ENCODE measurements around the gene ARHGAP21. TPM values are rescaled to one million over a fixed set of nuclear protein-coding genes. Genes with fewer than 3 reads are reported as not detected.

ARHGAP21 gene
- total RNA-seq, 1 experiment from 2014 or later = 115 TPM

DNA sequence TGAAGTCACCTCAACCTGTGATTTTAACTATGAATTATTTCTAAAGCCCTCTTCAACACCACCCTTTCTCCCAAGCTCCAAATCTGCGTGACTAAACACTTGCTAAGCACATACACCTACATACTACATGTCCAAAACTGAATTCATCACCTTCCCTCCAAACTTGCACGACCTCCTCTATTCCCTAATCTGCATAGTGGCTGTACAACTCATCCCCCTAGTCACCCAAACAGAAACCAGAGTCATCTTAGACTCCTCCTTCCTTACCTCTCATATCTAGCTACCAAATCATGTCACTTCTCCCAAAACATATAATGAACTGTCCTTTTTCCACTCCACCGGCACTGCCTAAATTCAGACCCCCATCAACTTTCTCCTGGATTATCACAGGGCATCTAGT, 16.2 kb downstream of the ARHGAP21 start:
- no peak for DNase-seq
- H3K4me2 ChIP-seq = 0 out of 2 replicates have a peak overlapping the region, but pooled peaks have one; percentile 2
- no peak overlapping the region for H2AFZ ChIP-seq
- TF ChIP-seq, protein P1, sequence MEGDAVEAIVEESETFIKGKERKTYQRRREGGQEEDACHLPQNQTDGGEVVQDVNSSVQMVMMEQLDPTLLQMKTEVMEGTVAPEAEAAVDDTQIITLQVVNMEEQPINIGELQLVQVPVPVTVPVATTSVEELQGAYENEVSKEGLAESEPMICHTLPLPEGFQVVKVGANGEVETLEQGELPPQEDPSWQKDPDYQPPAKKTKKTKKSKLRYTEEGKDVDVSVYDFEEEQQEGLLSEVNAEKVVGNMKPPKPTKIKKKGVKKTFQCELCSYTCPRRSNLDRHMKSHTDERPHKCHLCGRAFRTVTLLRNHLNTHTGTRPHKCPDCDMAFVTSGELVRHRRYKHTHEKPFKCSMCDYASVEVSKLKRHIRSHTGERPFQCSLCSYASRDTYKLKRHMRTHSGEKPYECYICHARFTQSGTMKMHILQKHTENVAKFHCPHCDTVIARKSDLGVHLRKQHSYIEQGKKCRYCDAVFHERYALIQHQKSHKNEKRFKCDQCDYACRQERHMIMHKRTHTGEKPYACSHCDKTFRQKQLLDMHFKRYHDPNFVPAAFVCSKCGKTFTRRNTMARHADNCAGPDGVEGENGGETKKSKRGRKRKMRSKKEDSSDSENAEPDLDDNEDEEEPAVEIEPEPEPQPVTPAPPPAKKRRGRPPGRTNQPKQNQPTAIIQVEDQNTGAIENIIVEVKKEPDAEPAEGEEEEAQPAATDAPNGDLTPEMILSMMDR (conservative IDR thresholded peaks at IDR 0.05) = no peak
- TF ChIP-seq EZH2 (IDR thresholded peaks at IDR 0.05; ENCODE audit: low read depth) = no peak
- peaks cover 16% of the 10 kb centered on the region for H4K20me1 ChIP-seq (ENCODE audit: insufficient read depth)
- CTCF ChIA-PET = no interaction called here
- peaks cover 5% of the 10 kb centered on the region; the same call in 1 of the 2 replicates for H3F3A ChIP-seq (ENCODE audit: insufficient read depth, low read depth)
- peaks cover 29% of the 10 kb centered on the region for H3K4me1 ChIP-seq (replicated peaks; ENCODE audit: insufficient read depth)
- H3K36me3 ChIP-seq (ENCODE audit: low read depth) = no peaks in the 10 kb centered on the region
- BruUV-seq (replicated peaks) = no TSS peak
- no peaks in the 10 kb centered on the region for H3K27me3 ChIP-seq (ENCODE audit: insufficient read depth, low read depth)
- no peak overlapping the region for H3K27ac ChIP-seq
- H3K79me2 ChIP-seq (ENCODE audit: low read depth) = peaks cover 97% of the 10 kb centered on the region
- POLR2A ChIA-PET (ENCODE audit: unreplicated experiment) = no interaction called here
- H3K9me3 ChIP-seq (ENCODE audit: insufficient read depth, low read depth) = no peaks in the 10 kb centered on the region
- intact Hi-C loops (cut with micrococcal nuclease; ENCODE audit: unreplicated experiment) = no loop called here
- H3K4me3 ChIP-seq = no peak overlapping the region
- H3K9me2 ChIP-seq (ENCODE audit: insufficient read depth) = no peaks in the 10 kb centered on the region

DNA sequence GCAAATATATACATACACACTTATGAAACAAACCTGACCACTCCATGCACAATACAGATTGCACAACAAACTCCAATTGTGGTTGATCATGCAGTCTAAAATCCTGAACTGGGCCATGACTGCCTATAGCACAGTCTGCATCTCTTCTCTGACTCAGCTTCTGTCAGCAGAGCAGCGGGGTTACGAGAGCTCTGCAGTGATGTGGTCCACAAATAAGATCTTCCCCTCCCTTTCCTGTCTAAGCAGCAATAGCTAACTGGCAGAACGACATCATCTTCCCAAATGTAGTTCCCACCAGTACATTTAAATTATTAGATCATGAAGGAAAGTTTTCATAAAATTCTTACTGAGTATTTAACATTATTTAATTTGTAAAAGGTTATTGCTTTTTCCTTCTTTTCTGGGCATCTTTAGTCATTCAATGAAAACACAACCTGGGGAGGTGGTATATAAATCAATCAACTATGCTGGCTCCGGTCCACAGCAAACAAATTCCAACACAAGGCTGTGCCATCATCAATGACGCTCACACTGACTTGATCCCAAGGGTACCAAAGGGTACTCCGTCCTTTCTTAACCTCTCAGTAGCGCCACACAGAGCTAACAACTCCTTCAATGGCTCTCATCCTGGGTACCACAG, 17.1 kb downstream of the ARHGAP21 start:
- Histone ChIP-seq H3K4me3 (no peak overlapping the region), H2AFZ (no peak overlapping the region), H3K79me2 (ENCODE audit: low read depth) (peaks cover 97% of the 10 kb centered on the region), H4K20me1 (ENCODE audit: insufficient read depth) (peaks cover 16% of the 10 kb centered on the region), H3K9me2 (ENCODE audit: insufficient read depth) (no peaks in the 10 kb centered on the region), H3K4me1 (replicated peaks; ENCODE audit: insufficient read depth) (peaks cover 29% of the 10 kb centered on the region), H3K27ac (peak overlapping the region; percentile 41), H3F3A (ENCODE audit: insufficient read depth, low read depth) (peaks cover 5% of the 10 kb centered on the region; the same call in 1 of the 2 replicates), H3K9me3 (ENCODE audit: insufficient read depth, low read depth) (no peaks in the 10 kb centered on the region), H3K4me2 (peak overlapping the region; percentile 17), H3K27me3 (ENCODE audit: insufficient read depth, low read depth) (no peaks in the 10 kb centered on the region), H3K36me3 (ENCODE audit: low read depth) (no peaks in the 10 kb centered on the region)
- ChIA-PET POLR2A (ENCODE audit: unreplicated experiment) (no interaction called here), CTCF (no interaction called here)
- intact Hi-C loops (cut with micrococcal nuclease; ENCODE audit: unreplicated experiment) = no loop called here
- no TSS peak for BruUV-seq (replicated peaks)
- DNase-seq = peak in 1 of 2 experiments; percentile 72
- no peak for TF ChIP-seq EZH2 (IDR thresholded peaks at IDR 0.05; ENCODE audit: low read depth)
- TF ChIP-seq, protein P1 (conservative IDR thresholded peaks at IDR 0.05) = no peak

DNA sequence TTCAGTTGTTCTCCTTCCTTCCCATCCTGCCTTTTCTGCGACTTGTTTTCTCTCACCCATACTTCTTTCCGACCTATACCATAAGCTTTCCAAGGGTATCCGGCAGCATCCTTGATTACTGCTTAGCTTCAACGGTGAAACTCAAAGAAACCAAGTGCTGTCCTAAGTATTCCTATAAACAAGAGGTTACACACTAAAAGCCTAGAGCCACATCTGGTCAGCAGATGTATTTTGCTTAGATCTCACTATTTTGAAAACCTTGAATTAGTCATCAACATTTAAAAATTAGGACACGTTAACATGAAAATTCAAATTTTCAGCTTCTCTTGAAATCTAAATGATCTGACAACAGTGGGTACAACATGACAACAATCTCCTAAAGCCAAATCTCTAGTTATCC, 20.0 kb downstream of the ARHGAP21 start:
- CTCF ChIA-PET = no interaction called here
- Histone ChIP-seq H3F3A (ENCODE audit: insufficient read depth, low read depth) (peaks cover 5% of the 10 kb centered on the region; the same call in 1 of the 2 replicates), H3K36me3 (ENCODE audit: low read depth) (no peaks in the 10 kb centered on the region), H3K4me1 (replicated peaks; ENCODE audit: insufficient read depth) (peaks cover 35% of the 10 kb centered on the region), H3K4me3 (no peak overlapping the region), H4K20me1 (ENCODE audit: insufficient read depth) (peaks cover 16% of the 10 kb centered on the region), H3K79me2 (ENCODE audit: low read depth) (peaks cover 89% of the 10 kb centered on the region), H3K27ac (no peak overlapping the region), H3K9me3 (ENCODE audit: insufficient read depth, low read depth) (no peaks in the 10 kb centered on the region), H3K9me2 (ENCODE audit: insufficient read depth) (no peaks in the 10 kb centered on the region), H2AFZ (no peak overlapping the region), H3K27me3 (ENCODE audit: insufficient read depth, low read depth) (no peaks in the 10 kb centered on the region), H3K4me2 (no peak overlapping the region)
- no peak for TF ChIP-seq EZH2 (IDR thresholded peaks at IDR 0.05; ENCODE audit: low read depth)
- TF ChIP-seq, protein P1 (conservative IDR thresholded peaks at IDR 0.05) = no peak
- intact Hi-C loops (cut with micrococcal nuclease; ENCODE audit: unreplicated experiment) = no loop called here
- no peak for DNase-seq
- POLR2A ChIA-PET (ENCODE audit: unreplicated experiment) = no interaction called here
- BruUV-seq (replicated peaks) = no TSS peak
